ENCODE results near the gene SLMAP. TPM values are rescaled to one million over a fixed set of nuclear protein-coding genes. Genes with fewer than 3 reads are reported as not detected.

The SLMAP gene
- total RNA-seq, 4 donors from 2014 or later, result 49.5 to 56.0 (median 51.0) TPM

GRCh38 chr3:57923101-57923500 is 167.0 kb downstream of the SLMAP start:
- DNase-seq (ENCODE audit: low spot score in 2 of 2), result no peak
- TF ChIP-seq, protein P1, sequence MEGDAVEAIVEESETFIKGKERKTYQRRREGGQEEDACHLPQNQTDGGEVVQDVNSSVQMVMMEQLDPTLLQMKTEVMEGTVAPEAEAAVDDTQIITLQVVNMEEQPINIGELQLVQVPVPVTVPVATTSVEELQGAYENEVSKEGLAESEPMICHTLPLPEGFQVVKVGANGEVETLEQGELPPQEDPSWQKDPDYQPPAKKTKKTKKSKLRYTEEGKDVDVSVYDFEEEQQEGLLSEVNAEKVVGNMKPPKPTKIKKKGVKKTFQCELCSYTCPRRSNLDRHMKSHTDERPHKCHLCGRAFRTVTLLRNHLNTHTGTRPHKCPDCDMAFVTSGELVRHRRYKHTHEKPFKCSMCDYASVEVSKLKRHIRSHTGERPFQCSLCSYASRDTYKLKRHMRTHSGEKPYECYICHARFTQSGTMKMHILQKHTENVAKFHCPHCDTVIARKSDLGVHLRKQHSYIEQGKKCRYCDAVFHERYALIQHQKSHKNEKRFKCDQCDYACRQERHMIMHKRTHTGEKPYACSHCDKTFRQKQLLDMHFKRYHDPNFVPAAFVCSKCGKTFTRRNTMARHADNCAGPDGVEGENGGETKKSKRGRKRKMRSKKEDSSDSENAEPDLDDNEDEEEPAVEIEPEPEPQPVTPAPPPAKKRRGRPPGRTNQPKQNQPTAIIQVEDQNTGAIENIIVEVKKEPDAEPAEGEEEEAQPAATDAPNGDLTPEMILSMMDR (IDR thresholded peaks at IDR 0.05), result no peak
- no peak for TF ChIP-seq POLR2A (IDR thresholded peaks at IDR 0.05)
- intact Hi-C loops (cut with DNase I; ENCODE audit: low total_unique reads), result no loop called here

GRCh38 chr3:57923752-57924151 is 167.6 kb downstream of the SLMAP start:
- TF ChIP-seq, protein P1 (IDR thresholded peaks at IDR 0.05), result no peak
- TF ChIP-seq POLR2A (IDR thresholded peaks at IDR 0.05), result no peak
- DNase-seq (ENCODE audit: low spot score in 2 of 2), result no peak
- 93 to 95% methylated on average over 2 of the region's 2 CpGs for WGBS, 2 donors
- intact Hi-C loops (cut with DNase I; ENCODE audit: low total_unique reads), result no loop called here
- no peak overlapping the region for H3K4me3 ChIP-seq (ENCODE audit: low read depth, poor library complexity, severe bottlenecking)

More at GRCh38 chr3:57923101-57923500, 167.0 kb downstream of the SLMAP start:
- no peak overlapping the region for H3K4me3 ChIP-seq (ENCODE audit: low read depth, poor library complexity, severe bottlenecking)

- WGBS, 2 donors, result 71 to 83% methylated on average over 5 of the region's 5 CpGs
- DNase-seq (ENCODE audit: low spot score in 2 of 2), result no peak
- no peak for TF ChIP-seq POLR2A (IDR thresholded peaks at IDR 0.05)
- TF ChIP-seq, protein P1 (IDR thresholded peaks at IDR 0.05), result no peak
- intact Hi-C loops (cut with DNase I; ENCODE audit: low total_unique reads), result no loop called here
- H3K4me3 ChIP-seq (ENCODE audit: low read depth, poor library complexity, severe bottlenecking), result no peak overlapping the region
Measured at GRCh38 chr3:57927166-57927565, 171.1 kb downstream of the SLMAP start.

DNA sequence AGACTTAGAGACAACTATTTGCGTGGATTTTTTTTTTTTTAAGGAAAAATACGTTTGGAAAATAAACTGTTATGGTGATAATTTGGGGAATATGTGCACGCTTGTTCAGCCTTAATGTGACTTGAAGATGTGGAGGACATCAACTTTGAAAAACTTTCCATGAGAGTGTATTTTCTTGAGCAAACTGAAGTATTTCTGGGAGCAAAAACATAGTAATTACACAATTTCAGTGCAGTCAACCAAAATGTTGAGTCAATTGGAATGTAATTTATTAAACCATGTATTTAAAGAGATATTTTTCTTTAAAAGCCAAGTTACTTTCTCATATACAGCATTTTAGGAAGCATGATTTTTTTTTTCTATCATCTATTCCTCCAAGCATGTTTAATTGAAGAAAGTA is 171.8 kb downstream of the SLMAP start:
- H3K4me3 ChIP-seq (ENCODE audit: low read depth, poor library complexity, severe bottlenecking), result no peak overlapping the region
- no peak for DNase-seq (ENCODE audit: low spot score in 2 of 2)
- TF ChIP-seq, protein P1 (IDR thresholded peaks at IDR 0.05), result no peak
- no peak for TF ChIP-seq POLR2A (IDR thresholded peaks at IDR 0.05)
- intact Hi-C loops (cut with DNase I; ENCODE audit: low total_unique reads), result no loop called here
- WGBS, 2 donors, result 84 to 88% methylated on average over 3 of the region's 3 CpGs

- H3K4me3 ChIP-seq (ENCODE audit: low read depth, poor library complexity, severe bottlenecking), result no peak overlapping the region
- WGBS, 2 donors, result 74 to 84% methylated on average over 2 of the region's 2 CpGs
- TF ChIP-seq POLR2A (IDR thresholded peaks at IDR 0.05), result no peak
- TF ChIP-seq, protein P1 (IDR thresholded peaks at IDR 0.05), result no peak
- intact Hi-C loops (cut with DNase I; ENCODE audit: low total_unique reads), result no loop called here
- DNase-seq (ENCODE audit: low spot score in 2 of 2), result no peak
Measured at GRCh38 chr3:57928511-57928910, 172.4 kb downstream of the SLMAP start.

DNA sequence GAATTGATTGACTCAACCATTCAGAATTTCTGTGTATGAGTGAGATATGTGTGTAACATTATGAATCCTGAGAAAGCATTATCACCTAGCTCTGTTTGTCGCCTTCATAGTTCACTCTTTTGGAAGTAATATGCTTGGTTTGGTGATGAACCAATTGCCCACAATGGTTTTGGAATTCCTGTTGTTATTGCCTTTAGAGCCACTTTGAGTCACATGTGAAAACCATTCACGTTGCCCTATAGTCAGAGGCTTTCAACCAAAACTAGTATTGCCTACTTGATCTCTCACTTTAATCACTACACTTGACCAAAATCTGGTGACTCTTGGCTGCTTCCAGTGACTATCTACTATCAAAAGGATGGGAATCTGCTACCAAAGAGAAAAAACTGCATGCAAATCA is 173.9 kb downstream of the SLMAP start:
- WGBS, 2 donors, result 84 to 93% methylated on average over 2 of the region's 2 CpGs
- DNase-seq (ENCODE audit: low spot score in 2 of 2), result no peak
- H3K4me3 ChIP-seq (ENCODE audit: low read depth, poor library complexity, severe bottlenecking), result no peak overlapping the region
- no peak for TF ChIP-seq POLR2A (IDR thresholded peaks at IDR 0.05)
- TF ChIP-seq, protein P1 (IDR thresholded peaks at IDR 0.05), result no peak
- intact Hi-C loops (cut with DNase I; ENCODE audit: low total_unique reads), result no loop called here

All from lower leg skin (tissue), 4 donors.